Measurements from ENCODE around the gene RAPGEF6. TPM values are rescaled to one million over a fixed set of nuclear protein-coding genes. Genes with fewer than 3 reads are reported as not detected.

RAPGEF6 gene
- total and polyA plus RNA-seq, 2 experiments from 2014 or later, result 6.9 to 8.6 TPM

DNA sequence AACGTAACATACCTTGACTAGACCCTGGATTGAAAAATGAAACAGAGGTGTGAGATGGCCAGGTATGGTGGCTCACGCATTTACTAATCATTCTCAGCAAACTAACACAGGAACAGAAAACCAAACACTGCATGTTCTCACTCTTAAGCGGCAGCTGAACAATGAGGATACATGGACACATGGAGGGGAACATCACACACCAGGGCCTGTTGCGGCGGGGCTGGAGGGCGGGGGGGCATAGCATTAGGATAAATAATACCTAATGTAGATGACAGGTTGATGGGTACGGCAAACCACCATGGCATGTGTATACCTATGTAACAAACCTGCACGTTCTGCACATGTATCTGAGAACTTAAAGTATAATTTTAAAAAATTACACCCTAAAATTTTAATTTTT, 15.9 kb downstream of the RAPGEF6 start:
- TF ChIP-seq EZH2 (IDR thresholded peaks at IDR 0.05; ENCODE audit: insufficient read depth, poor library complexity, severe bottlenecking) (no peak), EZH2phosphoT487 (IDR thresholded peaks at IDR 0.05; ENCODE audit: insufficient read depth, low read depth) (no peak)
- WGBS, 2 experiments (ENCODE audit: low coverage in 1 of 2, low lambda C conversion rate in 2 of 2, missing lambda C conversion rate in 2 of 2), result 80 to 82% methylated on average over 8 of the region's 8 CpGs
- Histone ChIP-seq H3K4me1 (ENCODE audit: insufficient read depth) (peaks cover 21% of the 10 kb centered on the region), H3K9me2 (ENCODE audit: insufficient read depth) (no peaks in the 10 kb centered on the region), H3K27ac (no peak overlapping the region), H3F3A (ENCODE audit: insufficient read depth) (peaks cover 28% of the 10 kb centered on the region), H2AFZ (no peak overlapping the region), H3K4me2 (ENCODE audit: unreplicated experiment) (no peak overlapping the region), H3K79me2 (ENCODE audit: insufficient read depth) (peaks cover 100% of the 10 kb centered on the region), H3K4me3 (no peak overlapping the region), H4K20me1 (ENCODE audit: insufficient read depth) (no peaks in the 10 kb centered on the region), H3K9ac (no peak overlapping the region), H3K36me3 (ENCODE audit: low read depth) (no peaks in the 10 kb centered on the region), H3K27me3 (replicated peaks; ENCODE audit: insufficient read depth) (no peaks in the 10 kb centered on the region), H3K9me3 (ENCODE audit: low read depth) (no peaks in the 10 kb centered on the region)
- DNase-seq, result no peak
- in situ Hi-C loops (cut with MboI), result no loop called here

DNA sequence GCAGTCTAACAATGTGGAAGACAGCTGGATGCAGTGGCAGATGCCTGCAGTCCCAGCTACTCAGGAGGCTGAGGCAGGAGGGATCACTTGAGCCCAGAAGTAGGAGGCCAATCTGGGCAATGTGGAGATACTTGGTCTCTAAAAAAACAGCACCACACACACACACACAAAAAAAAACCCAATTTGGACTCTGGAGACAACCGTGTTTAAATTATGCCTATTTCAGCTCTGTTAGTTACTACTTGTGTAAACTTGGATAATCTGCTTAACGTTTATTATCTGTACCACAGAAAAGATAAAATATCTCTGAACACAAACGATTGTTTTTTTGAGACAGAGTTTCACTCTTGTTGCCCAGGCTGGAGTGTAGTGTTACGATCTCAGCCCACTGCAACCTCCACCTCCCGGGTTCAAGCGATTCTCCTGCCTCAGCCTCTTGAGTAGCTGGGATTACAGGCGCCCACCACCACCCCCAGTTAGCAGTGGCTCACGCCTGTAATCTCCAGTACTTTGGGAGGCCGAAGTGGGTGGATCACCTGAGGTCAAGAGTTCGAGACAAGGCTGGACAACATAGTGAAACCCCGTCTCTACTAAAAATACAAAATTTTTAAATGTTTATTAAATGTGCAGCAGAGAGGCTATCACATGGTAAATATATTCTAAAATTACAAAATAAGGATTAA, 17.7 kb downstream of the RAPGEF6 start:
- H3K79me2 ChIP-seq (ENCODE audit: insufficient read depth), result peaks cover 100% of the 10 kb centered on the region
- no peak overlapping the region for H3K4me3 ChIP-seq
- H3K9me3 ChIP-seq (ENCODE audit: low read depth), result no peaks in the 10 kb centered on the region
- no peak for TF ChIP-seq EZH2 (IDR thresholded peaks at IDR 0.05; ENCODE audit: insufficient read depth, poor library complexity, severe bottlenecking)
- no peak for TF ChIP-seq EZH2phosphoT487 (IDR thresholded peaks at IDR 0.05; ENCODE audit: insufficient read depth, low read depth)
- H3F3A ChIP-seq (ENCODE audit: insufficient read depth), result peaks cover 18% of the 10 kb centered on the region
- 92 to 95% methylated on average over 11 of the region's 11 CpGs for WGBS, 2 experiments (ENCODE audit: low coverage in 1 of 2, low lambda C conversion rate in 2 of 2, missing lambda C conversion rate in 2 of 2)
- H3K4me1 ChIP-seq (ENCODE audit: insufficient read depth), result peaks cover 14% of the 10 kb centered on the region
- H3K9me2 ChIP-seq (ENCODE audit: insufficient read depth), result no peaks in the 10 kb centered on the region
- in situ Hi-C loops (cut with MboI), result no loop called here
- no peak overlapping the region for H3K4me2 ChIP-seq (ENCODE audit: unreplicated experiment)
- H3K27ac ChIP-seq, result no peak overlapping the region
- H3K36me3 ChIP-seq (ENCODE audit: low read depth), result no peaks in the 10 kb centered on the region
- no peaks in the 10 kb centered on the region for H3K27me3 ChIP-seq (replicated peaks; ENCODE audit: insufficient read depth)
- no peaks in the 10 kb centered on the region for H4K20me1 ChIP-seq (ENCODE audit: insufficient read depth)
- no peak overlapping the region for H2AFZ ChIP-seq
- no peak overlapping the region for H3K9ac ChIP-seq
- no peak for DNase-seq

DNA sequence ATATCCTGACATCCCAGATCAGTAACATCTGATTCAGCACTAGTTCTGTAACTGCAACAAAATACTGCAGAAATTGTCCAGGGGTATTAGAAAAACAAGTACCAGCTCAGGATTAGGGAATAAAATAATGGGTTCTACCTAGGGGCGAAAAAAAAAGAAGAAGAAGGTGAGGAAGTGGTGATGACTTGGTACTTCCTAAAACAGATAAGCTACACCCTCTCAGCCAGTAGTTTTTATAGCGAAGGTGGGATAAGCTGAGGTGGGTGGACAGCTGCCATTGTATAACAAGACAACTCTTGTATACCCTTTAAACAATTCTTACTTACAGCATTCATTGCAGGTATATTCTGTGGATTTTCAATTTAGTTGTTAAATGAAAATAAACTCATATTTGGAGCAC, 19.1 kb downstream of the RAPGEF6 start:
- H3F3A ChIP-seq (ENCODE audit: insufficient read depth), result 0 out of 2 replicates have a peak, but pooled peaks cover 16% of the 10 kb centered on the region
- H3K4me2 ChIP-seq (ENCODE audit: unreplicated experiment), result no peak overlapping the region
- peaks cover 100% of the 10 kb centered on the region for H3K79me2 ChIP-seq (ENCODE audit: insufficient read depth)
- WGBS, 2 experiments (ENCODE audit: low coverage in 1 of 2, low lambda C conversion rate in 2 of 2, missing lambda C conversion rate in 2 of 2), result 91 to 97% methylated on average over 2 of the region's 2 CpGs
- no peak overlapping the region for H3K4me3 ChIP-seq
- no peaks in the 10 kb centered on the region for H4K20me1 ChIP-seq (ENCODE audit: insufficient read depth)
- H3K4me1 ChIP-seq (ENCODE audit: insufficient read depth), result peaks cover 14% of the 10 kb centered on the region
- no peak overlapping the region for H3K27ac ChIP-seq
- in situ Hi-C loops (cut with MboI), result no loop called here
- H3K9me2 ChIP-seq (ENCODE audit: insufficient read depth), result no peaks in the 10 kb centered on the region
- H3K27me3 ChIP-seq (replicated peaks; ENCODE audit: insufficient read depth), result no peaks in the 10 kb centered on the region
- no peak overlapping the region for H3K9ac ChIP-seq
- no peaks in the 10 kb centered on the region for H3K36me3 ChIP-seq (ENCODE audit: low read depth)
- no peaks in the 10 kb centered on the region for H3K9me3 ChIP-seq (ENCODE audit: low read depth)
- TF ChIP-seq EZH2phosphoT487 (IDR thresholded peaks at IDR 0.05; ENCODE audit: insufficient read depth, low read depth) (no peak), EZH2 (IDR thresholded peaks at IDR 0.05; ENCODE audit: insufficient read depth, poor library complexity, severe bottlenecking) (no peak)
- H2AFZ ChIP-seq, result no peak overlapping the region
- no peak for DNase-seq

DNA sequence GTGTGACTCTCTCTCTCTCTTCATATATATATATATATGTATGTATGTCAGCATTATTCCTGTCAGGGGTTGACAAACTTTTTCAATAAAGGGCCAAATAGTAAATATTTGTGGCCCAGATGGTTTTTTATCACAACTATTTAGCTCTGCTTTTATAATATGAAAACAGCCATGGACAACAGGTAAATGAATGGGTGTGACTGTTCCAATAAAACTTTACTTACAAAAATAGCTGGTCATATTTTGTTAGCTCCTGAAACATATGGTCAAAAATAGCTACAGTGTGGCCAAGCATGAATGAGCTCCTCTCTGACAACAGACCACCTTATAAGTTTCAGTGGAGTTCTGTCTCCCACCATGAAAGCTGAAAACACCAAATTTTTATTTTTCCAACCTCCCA, 21.6 kb downstream of the RAPGEF6 start:
- TF ChIP-seq EZH2 (IDR thresholded peaks at IDR 0.05; ENCODE audit: insufficient read depth, poor library complexity, severe bottlenecking), result no peak
- no peak for TF ChIP-seq EZH2phosphoT487 (IDR thresholded peaks at IDR 0.05; ENCODE audit: insufficient read depth, low read depth)
- no peak overlapping the region for H3K9ac ChIP-seq
- in situ Hi-C loops (cut with MboI), result no loop called here

DNA sequence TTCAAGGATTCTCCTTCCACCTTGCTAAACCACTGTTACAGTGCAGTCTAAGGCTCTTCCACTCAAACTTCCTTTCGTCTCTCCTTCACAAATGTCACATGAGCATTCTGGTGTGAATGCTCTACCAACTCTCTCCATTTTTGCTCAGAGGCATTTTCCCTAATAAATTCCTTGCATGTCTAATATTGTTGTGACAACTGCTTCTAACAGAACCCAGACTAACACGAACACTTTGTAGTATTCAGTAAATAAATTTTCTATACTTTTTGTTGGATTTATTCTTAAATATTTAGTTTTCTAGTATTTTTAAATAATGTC, 24.0 kb downstream of the RAPGEF6 start:
- in situ Hi-C loops (cut with MboI), result no loop called here
- DNase-seq, result no peak
- 94 to 98% methylated on average over 2 of the region's 2 CpGs for WGBS, 2 experiments (ENCODE audit: low coverage in 1 of 2, low lambda C conversion rate in 2 of 2, missing lambda C conversion rate in 2 of 2)
- Histone ChIP-seq H3K27ac (no peak overlapping the region), H3K27me3 (replicated peaks; ENCODE audit: insufficient read depth) (no peaks in the 10 kb centered on the region), H4K20me1 (ENCODE audit: insufficient read depth) (no peaks in the 10 kb centered on the region), H2AFZ (no peak overlapping the region), H3K4me3 (no peak overlapping the region), H3K36me3 (ENCODE audit: low read depth) (no peaks in the 10 kb centered on the region), H3K9me2 (ENCODE audit: insufficient read depth) (no peaks in the 10 kb centered on the region), H3K9ac (no peak overlapping the region), H3K4me2 (ENCODE audit: unreplicated experiment) (peak overlapping the region; percentile 47), H3F3A (ENCODE audit: insufficient read depth) (peaks cover 30% of the 10 kb centered on the region; the same call in 1 of the 2 replicates), H3K4me1 (ENCODE audit: insufficient read depth) (peaks cover 27% of the 10 kb centered on the region), H3K9me3 (ENCODE audit: low read depth) (no peaks in the 10 kb centered on the region), H3K79me2 (ENCODE audit: insufficient read depth) (peaks cover 99% of the 10 kb centered on the region)
- TF ChIP-seq EZH2phosphoT487 (IDR thresholded peaks at IDR 0.05; ENCODE audit: insufficient read depth, low read depth), result no peak
- no peak for TF ChIP-seq EZH2 (IDR thresholded peaks at IDR 0.05; ENCODE audit: insufficient read depth, poor library complexity, severe bottlenecking)

More for the DNA sequence above, 21.6 kb downstream of the RAPGEF6 start:
- Histone ChIP-seq H3F3A (ENCODE audit: insufficient read depth) (peaks cover 30% of the 10 kb centered on the region; the same call in 1 of the 2 replicates), H3K27ac (no peak overlapping the region), H3K27me3 (replicated peaks; ENCODE audit: insufficient read depth) (no peaks in the 10 kb centered on the region), H3K9me3 (ENCODE audit: low read depth) (no peaks in the 10 kb centered on the region), H4K20me1 (ENCODE audit: insufficient read depth) (no peaks in the 10 kb centered on the region), H3K79me2 (ENCODE audit: insufficient read depth) (peaks cover 99% of the 10 kb centered on the region), H3K9me2 (ENCODE audit: insufficient read depth) (no peaks in the 10 kb centered on the region), H3K36me3 (ENCODE audit: low read depth) (no peaks in the 10 kb centered on the region), H3K4me1 (ENCODE audit: insufficient read depth) (peaks cover 27% of the 10 kb centered on the region), H3K4me3 (no peak overlapping the region), H2AFZ (no peak overlapping the region), H3K4me2 (ENCODE audit: unreplicated experiment) (no peak overlapping the region)
- no peak for DNase-seq

Measured in GM23248 (cell line).